CD14-positive monocyte (primary cell): ENCODE data around the gene GPC6. TPM values are rescaled to one million over a fixed set of nuclear protein-coding genes. Genes with fewer than 3 reads are reported as not detected.

Source experiments
- DNase-seq, 3 donors: peaks; one replicate each; pipeline ENCODE4 v3.0.0-alpha.2; 2011 to 2022
- H2AFZ ChIP-seq: 2 replicates; pipeline ENCODE4 v1.6.0; 2012; ENCODE audit warnings: mild to moderate bottlenecking, low read depth, low read length, inconsistent platforms; ENCODE audit not compliant: insufficient read depth, poor library complexity, severe bottlenecking
- H3K27ac ChIP-seq, 2 donors: 1 replicate in 1 of 2; 2 replicates in 1 of 2; pipeline ENCODE4 v1.5.1; 2012 to 2013; ENCODE audit warnings: low read length in 2 of 2, control low read depth in 1 of 2, inconsistent platforms in 1 of 2, low read depth in 1 of 2, mild to moderate bottlenecking in 1 of 2
- H3K27me3 ChIP-seq, 2 donors: one replicate each; pipeline versions ENCODE4 v1.6.0 to v1.6.1; 2011 to 2013; ENCODE audit warnings: low read length in 2 of 2; ENCODE audit not compliant: control insufficient read depth in 2 of 2, insufficient read depth in 2 of 2
- H3K36me3 ChIP-seq, 2 donors: replicated peaks in 1 of 2; 1 replicate in 1 of 2; 2 replicates in 1 of 2; pipeline versions ENCODE4 v1.5.1 to v1.6.1; 2012 to 2013; ENCODE audit warnings: low read length in 2 of 2, control low read depth in 1 of 2, inconsistent platforms in 1 of 2, mild to moderate bottlenecking in 1 of 2; ENCODE audit not compliant: insufficient read depth in 2 of 2, control insufficient read depth in 1 of 2
- H3K4me1 ChIP-seq, 2 donors: 1 replicate in 1 of 2; 2 replicates in 1 of 2; pipeline versions ENCODE4 v1.5.1 to v1.6.1; 2012 to 2013; ENCODE audit warnings: low read length in 2 of 2, control low read depth in 1 of 2, inconsistent platforms in 1 of 2, mild to moderate bottlenecking in 1 of 2, moderate library complexity in 1 of 2; ENCODE audit not compliant: insufficient read depth in 2 of 2, control insufficient read depth in 1 of 2
- H3K4me2 ChIP-seq: replicated peaks from 2 replicates; pipeline ENCODE3; 2012; ENCODE audit warnings: low read length, moderate library complexity, mild to moderate bottlenecking; ENCODE audit not compliant: poor library complexity, severe bottlenecking; ENCODE audit errors: extremely low read depth
- H3K4me3 ChIP-seq, 3 experiments: fragments of 200-600 bp in 1 of 3; sonication (generic) in 1 of 3; replicated peaks in 1 of 3; 1 replicate in 2 of 3; 2 replicates in 1 of 3; pipeline ENCODE4 v1.5.1; 2011 to 2013; ENCODE audit warnings: low read length in 3 of 3, mild to moderate bottlenecking in 3 of 3, control low read depth in 2 of 3, low read depth in 2 of 3, inconsistent platforms in 1 of 3, moderate library complexity in 1 of 3
- H3K79me2 ChIP-seq: 2 replicates; pipeline ENCODE4 v1.6.0; 2012; ENCODE audit warnings: mild to moderate bottlenecking, control low read depth, inconsistent platforms, low read length, moderate library complexity; ENCODE audit not compliant: insufficient read depth
- H3K9ac ChIP-seq: 2 replicates; pipeline ENCODE4 v1.6.0; 2017; ENCODE audit warnings: low read length, mild to moderate bottlenecking; ENCODE audit not compliant: insufficient read depth, poor library complexity, severe bottlenecking
- H3K9me3 ChIP-seq, 2 donors: replicated peaks in 1 of 2; 1 replicate in 1 of 2; 2 replicates in 1 of 2; pipeline versions ENCODE4 v1.5.1 to v1.6.1; 2012 to 2013; ENCODE audit warnings: low read length in 2 of 2, control low read depth in 1 of 2; ENCODE audit not compliant: control insufficient read depth in 1 of 2, insufficient read depth in 1 of 2
- H4K20me1 ChIP-seq: 2 replicates; pipeline ENCODE4 v1.6.0; 2012; ENCODE audit warnings: mild to moderate bottlenecking, low read length, control low read depth, moderate library complexity; ENCODE audit not compliant: insufficient read depth
- H3K27ac Mint-ChIP-seq, 7 donors: one replicate each; pipeline ENCODE4 v1.8.0; 2020; ENCODE audit warnings: mild to moderate bottlenecking in 7 of 7, mixed read lengths in 7 of 7, moderate library complexity in 6 of 7, inconsistent platforms in 2 of 7
- H3K27me3 Mint-ChIP-seq, 3 donors: one replicate each; pipeline ENCODE4 v1.8.0; 2021 to 2022; ENCODE audit warnings: low read depth in 3 of 3, mild to moderate bottlenecking in 3 of 3, mixed read lengths in 3 of 3, moderate library complexity in 3 of 3, inconsistent platforms in 1 of 3
- H3K36me3 Mint-ChIP-seq, 2 donors: one replicate each; pipeline ENCODE4 v1.8.0; 2020; ENCODE audit warnings: mixed read lengths in 2 of 2, inconsistent platforms in 1 of 2, mild to moderate bottlenecking in 1 of 2
- H3K4me1 Mint-ChIP-seq: one replicate; pipeline ENCODE4 v1.8.0; 2020; ENCODE audit warnings: mild to moderate bottlenecking, mixed read lengths
- H3K4me3 Mint-ChIP-seq, 2 donors: one replicate each; pipeline ENCODE4 v1.8.0; 2020; ENCODE audit warnings: mild to moderate bottlenecking in 2 of 2, mixed read lengths in 2 of 2, moderate library complexity in 1 of 2
- H3K9me3 Mint-ChIP-seq, 7 donors: one replicate each; pipeline ENCODE4 v1.8.0; 2020 to 2022; ENCODE audit warnings: mixed read lengths in 7 of 7, mild to moderate bottlenecking in 6 of 7, moderate library complexity in 6 of 7, inconsistent platforms in 2 of 7
- WGBS: methylation state at CpG from one replicate; pipeline ENCODE4 v1.1.5; 2013; ENCODE audit warnings: missing lambda C conversion rate; ENCODE audit not compliant: insufficient coverage; 5-methylcytosine and 5-hydroxymethylcytosine counted together
- intact Hi-C, 2 donors: fragments of 100-400 bp; cut with micrococcal nuclease; formaldehyde crosslinking; loops; one replicate each; pipeline versions ENCODE4 v1.15.0 to v1.15.1; 2023
- polyA plus RNA-seq, 3 donors: library from polyadenylated mRNA; depleted of rRNA in 1 of 3; unstranded in 2 of 3; stranded (reverse) in 1 of 3; fragments of 300-500 nt in 2 of 3; fragments of >200 nt in 1 of 3; fragmentation: Illumina TruSeq in 2 of 3; gene quantifications; 1 replicate in 2 of 3; 2 replicates in 1 of 3; pipeline ENCODE4 v1.2.3, GENCODE V29; 2012 to 2021
- TF ChIP-seq, protein P1 (sequence below): fragments of 200-600 bp; IDR thresholded peaks from one replicate; pipeline ENCODE4 v1.8.0; 2022; ENCODE audit warnings: antibody characterized with exemption, mild to moderate bottlenecking

Gene GPC6
- polyA plus RNA-seq, 3 donors: not detected

DNA sequence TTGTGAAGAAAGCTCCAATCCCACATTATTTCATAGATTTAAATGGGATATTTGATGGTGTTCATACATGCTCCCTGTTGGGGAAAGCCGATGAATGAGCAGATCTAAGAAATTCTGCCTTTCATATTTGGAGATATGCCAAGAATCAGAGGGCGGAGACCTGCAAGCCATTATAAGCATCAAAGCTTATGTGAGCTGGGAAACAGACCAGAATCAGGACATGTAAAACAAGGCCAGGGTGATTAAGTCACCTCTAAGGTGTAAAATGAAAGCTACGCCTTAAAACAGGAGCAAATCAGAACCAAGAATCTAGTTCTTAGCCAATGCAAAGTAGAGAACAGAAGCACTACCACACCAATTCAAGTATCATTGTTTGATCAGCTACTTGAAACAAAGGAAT, 860.5 kb downstream of the GPC6 start:
- Histone ChIP-seq H2AFZ (no peak overlapping the region), H3K4me2 (no peak overlapping the region), H3K79me2 (no peaks in the 10 kb centered on the region), H3K4me1 (no peaks in the 10 kb centered on the region), H3K27me3 (no peaks in the 10 kb centered on the region), H3K36me3 (no peaks in the 10 kb centered on the region), H4K20me1 (no peaks in the 10 kb centered on the region), H3K9me3 (no peaks in the 10 kb centered on the region), H3K9ac (no peak overlapping the region), H3K27ac (no peak overlapping the region), H3K4me3 (no peak overlapping the region)
- H3K36me3 Mint-ChIP-seq: no peaks in the 10 kb centered on the region
- no peaks in the 10 kb centered on the region for H3K4me1 Mint-ChIP-seq
- no peak overlapping the region for H3K4me3 Mint-ChIP-seq
- TF ChIP-seq, protein P1, sequence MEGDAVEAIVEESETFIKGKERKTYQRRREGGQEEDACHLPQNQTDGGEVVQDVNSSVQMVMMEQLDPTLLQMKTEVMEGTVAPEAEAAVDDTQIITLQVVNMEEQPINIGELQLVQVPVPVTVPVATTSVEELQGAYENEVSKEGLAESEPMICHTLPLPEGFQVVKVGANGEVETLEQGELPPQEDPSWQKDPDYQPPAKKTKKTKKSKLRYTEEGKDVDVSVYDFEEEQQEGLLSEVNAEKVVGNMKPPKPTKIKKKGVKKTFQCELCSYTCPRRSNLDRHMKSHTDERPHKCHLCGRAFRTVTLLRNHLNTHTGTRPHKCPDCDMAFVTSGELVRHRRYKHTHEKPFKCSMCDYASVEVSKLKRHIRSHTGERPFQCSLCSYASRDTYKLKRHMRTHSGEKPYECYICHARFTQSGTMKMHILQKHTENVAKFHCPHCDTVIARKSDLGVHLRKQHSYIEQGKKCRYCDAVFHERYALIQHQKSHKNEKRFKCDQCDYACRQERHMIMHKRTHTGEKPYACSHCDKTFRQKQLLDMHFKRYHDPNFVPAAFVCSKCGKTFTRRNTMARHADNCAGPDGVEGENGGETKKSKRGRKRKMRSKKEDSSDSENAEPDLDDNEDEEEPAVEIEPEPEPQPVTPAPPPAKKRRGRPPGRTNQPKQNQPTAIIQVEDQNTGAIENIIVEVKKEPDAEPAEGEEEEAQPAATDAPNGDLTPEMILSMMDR: no peak
- H3K27ac Mint-ChIP-seq: no peak overlapping the region
- DNase-seq: no peak
- H3K9me3 Mint-ChIP-seq: peaks cover 0 to 15% (median 5%) of the 10 kb centered on the region in 7 donors
- intact Hi-C loops: no loop called here
- WGBS: 60% methylated on average over 1 of the region's 3 CpGs
- peaks cover 0 to 3% (median 1%) of the 10 kb centered on the region in 3 donors for H3K27me3 Mint-ChIP-seq

DNA sequence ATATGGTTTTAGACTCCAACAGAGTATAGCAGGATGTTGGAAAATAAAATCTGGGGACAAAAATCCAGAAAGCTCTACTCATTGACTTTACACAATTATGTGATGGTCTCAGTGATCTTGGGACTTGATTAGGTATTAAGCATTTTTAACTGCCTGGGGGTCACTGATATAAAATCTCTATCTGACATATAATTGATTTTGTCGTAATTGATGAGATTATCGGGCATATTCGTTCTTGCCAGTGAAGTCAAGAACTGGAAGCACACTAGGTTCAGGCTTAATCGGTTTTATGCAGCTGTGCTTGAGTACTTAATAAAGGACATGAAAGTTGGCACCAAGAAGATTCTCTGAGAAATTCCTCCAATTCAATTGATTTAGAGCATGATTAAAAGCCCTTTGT, 862.1 kb downstream of the GPC6 start:
- H3K4me2 ChIP-seq: no peak overlapping the region

More for the DNA sequence above, 862.1 kb downstream of the GPC6 start:
- Mint-ChIP-seq H3K4me1 (no peaks in the 10 kb centered on the region), H3K36me3 (no peaks in the 10 kb centered on the region), H3K27me3 (peaks cover 0 to 1% (median 0%) of the 10 kb centered on the region in 3 donors), H3K4me3 (no peak overlapping the region), H3K27ac (no peak overlapping the region), H3K9me3 (peaks cover 2 to 8% (median 4%) of the 10 kb centered on the region in 7 donors)
- Histone ChIP-seq H2AFZ (no peak overlapping the region), H3K4me3 (no peak overlapping the region), H3K27me3 (no peaks in the 10 kb centered on the region), H4K20me1 (no peaks in the 10 kb centered on the region), H3K27ac (no peak overlapping the region), H3K9me3 (no peaks in the 10 kb centered on the region), H3K9ac (no peak overlapping the region), H3K36me3 (no peaks in the 10 kb centered on the region), H3K4me1 (no peaks in the 10 kb centered on the region), H3K79me2 (no peaks in the 10 kb centered on the region)
- intact Hi-C loops: no loop called here
- DNase-seq: no peak
- 0% methylated on average over 1 of the region's 4 CpGs for WGBS
- TF ChIP-seq, protein P1: no peak
